B cell (primary cell): ENCODE results near the gene RNF181. TPM values are rescaled to one million over a fixed set of nuclear protein-coding genes. Genes with fewer than 3 reads are reported as not detected.
"Not testable (repeated sequence)": the region's sequence is repeated elsewhere in the genome, so short reads cannot be mapped to it uniquely, and the experiment has no call there.

Source experiments
- ATAC-seq: fragments of 200-7000 bp; cut with Tn5 transposase; one replicate; pipeline ENCODE4 v1.10.0; 2021; ENCODE audit warnings: low read depth, mild to moderate bottlenecking, moderate number of reproducible peaks, moderate library complexity
- CTCF ChIA-PET: fragments of 350-600 bp; sonication (Branson Sonifier 250); formaldehyde crosslinking; loops from one replicate; lab custom pipeline; 2021; ENCODE audit warnings: antibody characterized with exemption, inconsistent platforms; lab: Charles Lee
- POLR2A ChIA-PET: fragments of 350-600 bp; sonication (Branson Sonifier 250); formaldehyde crosslinking; loops from one replicate; lab custom pipeline; 2021; ENCODE audit warnings: antibody characterized with exemption; lab: Charles Lee
- DNase-seq: peaks from one replicate; pipeline ENCODE4 v3.0.0; 2013
- H2AFZ ChIP-seq: 2 replicates; pipeline ENCODE4 v1.6.1; 2012; ENCODE audit warnings: mild to moderate bottlenecking, low read depth, low read length; ENCODE audit not compliant: insufficient read depth, poor library complexity, severe bottlenecking
- H3K27ac ChIP-seq, 2 donors: 1 replicate in 1 of 2; 2 replicates in 1 of 2; pipeline ENCODE4 v1.5.1; 2012 to 2013; ENCODE audit warnings: low read length in 2 of 2, mild to moderate bottlenecking in 2 of 2, moderate library complexity in 1 of 2
- H3K27me3 ChIP-seq, 4 experiments: fragments of 200-600 bp in 1 of 4; sonication (generic) in 1 of 4; replicated peaks in 1 of 4; 1 replicate in 2 of 4; 2 replicates in 2 of 4; pipeline versions ENCODE4 v1.6.1 to v1.7.0; 2013 to 2016; ENCODE audit warnings: low read length in 3 of 4, mild to moderate bottlenecking in 2 of 4, mixed read lengths in 1 of 4, moderate library complexity in 1 of 4; ENCODE audit not compliant: insufficient read depth in 4 of 4, control insufficient read depth in 3 of 4; ENCODE audit errors: control extremely low read depth in 1 of 4
- H3K36me3 ChIP-seq, 2 experiments: replicated peaks in 1 of 2; 1 replicate in 1 of 2; 2 replicates in 1 of 2; pipeline versions ENCODE4 v1.6.1 to v1.7.1; 2013; ENCODE audit warnings: low read length in 1 of 2; ENCODE audit not compliant: insufficient read depth in 2 of 2, control insufficient read depth in 1 of 2; ENCODE audit errors: control extremely low read depth in 1 of 2, extremely low read depth in 1 of 2
- H3K4me1 ChIP-seq, 2 donors: fragments of 200-600 bp in 1 of 2; sonication (generic) in 1 of 2; 1 replicate in 1 of 2; 2 replicates in 1 of 2; pipeline versions ENCODE4 v1.5.1 to v1.6.1; 2013 to 2017; ENCODE audit warnings: low read length in 2 of 2; ENCODE audit not compliant: control insufficient read depth in 2 of 2, insufficient read depth in 2 of 2
- H3K4me2 ChIP-seq: replicated peaks from 2 replicates; pipeline ENCODE3; 2012; ENCODE audit warnings: mild to moderate bottlenecking, low read depth, low read length; ENCODE audit not compliant: poor library complexity, severe bottlenecking
- H3K4me3 ChIP-seq, 5 experiments: fragments of 200-600 bp in 1 of 5; sonication (generic) in 1 of 5; 1 replicate in 3 of 5; 2 replicates in 2 of 5; pipeline versions ENCODE4 v1.5.1 to v1.7.0; 2011 to 2016; ENCODE audit warnings: low read length in 4 of 5, mild to moderate bottlenecking in 4 of 5, low read depth in 2 of 5, control low read depth in 1 of 5, moderate library complexity in 1 of 5; ENCODE audit not compliant: insufficient read depth in 1 of 5; ENCODE audit errors: control extremely low read depth in 1 of 5, extremely low read depth in 1 of 5
- H3K79me2 ChIP-seq: fragments of 200-600 bp; sonication (generic); one replicate; pipeline ENCODE4 v1.6.0; 2016; ENCODE audit warnings: low read length; ENCODE audit not compliant: control insufficient read depth, insufficient read depth
- H3K9ac ChIP-seq: fragments of 200-600 bp; sonication (generic); 2 replicates; pipeline ENCODE4 v1.6.1; 2017; ENCODE audit warnings: mild to moderate bottlenecking, low read length, moderate library complexity
- H3K9me3 ChIP-seq, 3 donors: one replicate each; pipeline versions ENCODE4 v1.6.1 to v1.7.1; 2013; ENCODE audit warnings: low read length in 2 of 3; ENCODE audit not compliant: control insufficient read depth in 2 of 3, insufficient read depth in 1 of 3; ENCODE audit errors: control extremely low read depth in 1 of 3
- H4K20me1 ChIP-seq: 2 replicates; pipeline ENCODE4 v1.6.0; 2012; ENCODE audit warnings: mild to moderate bottlenecking, low read length; ENCODE audit not compliant: insufficient read depth, control insufficient read depth, poor library complexity, severe bottlenecking
- H3K27ac Mint-ChIP-seq: one replicate; pipeline ENCODE4 v1.8.0; 2021; ENCODE audit warnings: mixed read lengths
- H3K27me3 Mint-ChIP-seq: one replicate; pipeline ENCODE4 v1.8.0; 2021; ENCODE audit warnings: mixed read lengths
- H3K4me1 Mint-ChIP-seq: one replicate; pipeline ENCODE4 v1.8.0; 2021; ENCODE audit warnings: mixed read lengths
- H3K4me3 Mint-ChIP-seq: one replicate; pipeline ENCODE4 v1.8.0; 2021; ENCODE audit warnings: mixed read lengths
- H3K9me3 Mint-ChIP-seq: one replicate; pipeline ENCODE4 v1.8.0; 2022; ENCODE audit warnings: mixed read lengths; ENCODE audit not compliant: insufficient read depth
- CTCF ChIP-seq: fragments of 200-600 bp; IDR thresholded peaks from one replicate; pipeline ENCODE4 v1.8.0; 2022; ENCODE audit warnings: antibody characterized with exemption, mild to moderate bottlenecking
- WGBS: methylation state at CpG from one replicate; pipeline ENCODE4 v1.1.5; 2013; ENCODE audit warnings: missing lambda C conversion rate; ENCODE audit not compliant: insufficient coverage; 5-methylcytosine and 5-hydroxymethylcytosine counted together
- intact Hi-C: fragments of 100-400 bp; cut with micrococcal nuclease; formaldehyde crosslinking; loops from one replicate; pipeline ENCODE4 v1.10.0; 2022
- polyA plus RNA-seq: library from polyadenylated mRNA; depleted of rRNA; stranded (reverse); fragments of >200 nt; gene quantifications from 2 replicates; pipeline ENCODE4 v1.2.3, GENCODE V29; 2012
- total RNA-seq, 2 donors: library from RNA; stranded (reverse); fragments of 120-200 nt in 1 of 2; gene quantifications; 1 replicate in 1 of 2; 2 replicates in 1 of 2; pipeline versions ENCODE4 v1.2.3 to v1.2.4, GENCODE V29; 2013 to 2022

RNF181 gene
- total and polyA plus RNA-seq, 2 donors (not counting 1 experiment from before 2014, with no cell fraction given): 76.6 to 151 TPM

- Mint-ChIP-seq H3K4me3 (peak overlapping the region; percentile 16), H3K27me3 (no peaks in the 10 kb centered on the region), H3K9me3 (no peaks in the 10 kb centered on the region), H3K4me1 (peaks cover 27% of the 10 kb centered on the region), H3K27ac (peak overlapping the region; percentile 97)
- Histone ChIP-seq H3K9me3 (no peaks in the 10 kb centered on the region), H3K9ac (no peak overlapping the region), H2AFZ (peak overlapping the region; percentile 94), H3K4me3 (peak overlapping the region in 1 of 5 experiments; percentile 93), H3K27ac (no peak overlapping the region), H3K27me3 (no peaks in the 10 kb centered on the region), H3K4me1 (peaks cover 20 to 35% of the 10 kb centered on the region in 2 donors), H3K4me2 (peak overlapping the region; percentile 73), H3K36me3 (peaks cover 2 to 16% of the 10 kb centered on the region in 2 experiments), H4K20me1 (peaks cover 12% of the 10 kb centered on the region), H3K79me2 (peaks cover 55% of the 10 kb centered on the region)
- 93% methylated on average over 15 of the region's 17 CpGs for WGBS
- DNase-seq (no peak), ATAC-seq (no peak)
- no peak for TF ChIP-seq CTCF
- POLR2A ChIA-PET: interaction anchor here (1.0 kb wide), 1 partner anchor 491 kb away, joined by 3 read pairs; the partner anchor contains the start of gene PTCD3
- CTCF ChIA-PET: interaction anchor here (2.0 kb wide), 1 partner anchor 22 kb away, joined by 4 read pairs; no protein-coding TSS in a partner anchor
- intact Hi-C loops: loop anchor here (5.0 to 10.0 kb wide), 2 partner anchors 263 to 489 kb away; partner anchors contain the start of genes ELMOD3, POLR1A, PTCD3 and RETSAT
Observed at GRCh38 chr2:85615413-85615728, 19.8 kb downstream of the RNF181 start.

- POLR2A ChIA-PET, H3K9ac ChIP-seq, ATAC-seq, H3K27me3 Mint-ChIP-seq, H3K27ac ChIP-seq, H3K9me3 Mint-ChIP-seq, H3K4me3 ChIP-seq, H3K27ac Mint-ChIP-seq, H2AFZ ChIP-seq, H3K27me3 ChIP-seq, H3K9me3 ChIP-seq, DNase-seq: not testable (repeated sequence)
- Histone ChIP-seq H4K20me1 (peaks cover 17% of the 10 kb centered on the region), H3K4me1 (peaks cover 15 to 23% of the 10 kb centered on the region in 2 donors), H3K79me2 (peaks cover 62% of the 10 kb centered on the region), H3K4me2 (peak overlapping the region; percentile 73), H3K36me3 (peaks cover 8 to 37% of the 10 kb centered on the region in 2 experiments)
- Mint-ChIP-seq H3K4me1 (peaks cover 21% of the 10 kb centered on the region), H3K4me3 (peak overlapping the region; percentile 98)
- CTCF ChIA-PET: interaction anchor here (0.7 to 3.1 kb wide), 2 partner anchors 20 to 224 kb away, joined by 3 to 15 read pairs; no protein-coding TSS in a partner anchor
- intact Hi-C loops: loop anchor here (2.0 to 10.0 kb wide), 3 partner anchors 29 to 487 kb away; partner anchors contain the start of genes ELMOD3, POLR1A, PTCD3 and RETSAT
- WGBS: 100% methylated on average over 1 of the region's 5 CpGs
Observed at GRCh38 chr2:85617723-85618122, 22.2 kb downstream of the RNF181 start.
